GM23338 (cell line): ENCODE measurements around the gene AP4E1. TPM values are rescaled to one million over a fixed set of nuclear protein-coding genes. Genes with fewer than 3 reads are reported as not detected.

Experiments used
- ATAC-seq: fragments of 200-7000 bp; cut with Tn5 transposase; 3 replicates; pipeline ENCODE4 v1.9.1; 2020
- DNase-seq: peaks from one replicate; pipeline ENCODE4 v3.0.0-alpha.2; 2015; ENCODE audit warnings: low spot score
- H2AFZ ChIP-seq: fragments of 200-600 bp; sonication (generic); 2 replicates; pipeline ENCODE4 v1.8.0; 2016; ENCODE audit warnings: antibody characterized with exemption, mild to moderate bottlenecking, moderate library complexity
- H3F3A ChIP-seq: fragments of 200-600 bp; sonication (generic); replicated peaks from 2 replicates; pipeline ENCODE4 v1.8.0; 2017; ENCODE audit warnings: antibody characterized with exemption, mixed run types, low read depth
- H3K27ac ChIP-seq: fragments of 200-600 bp; sonication (generic); 2 replicates; pipeline ENCODE4 v1.6.1; 2016; ENCODE audit warnings: low read depth
- H3K27me3 ChIP-seq: fragments of 200-600 bp; sonication (generic); 2 replicates; pipeline ENCODE4 v1.8.0; 2016; ENCODE audit warnings: mild to moderate bottlenecking, mixed run types, moderate library complexity; ENCODE audit not compliant: insufficient read depth
- H3K36me3 ChIP-seq: fragments of 200-600 bp; sonication (generic); 2 replicates; pipeline ENCODE4 v1.8.0; 2016; ENCODE audit warnings: mild to moderate bottlenecking; ENCODE audit not compliant: insufficient read depth
- H3K4me1 ChIP-seq: fragments of 200-600 bp; sonication (generic); 2 replicates; pipeline ENCODE4 v1.8.0; 2016; ENCODE audit warnings: mild to moderate bottlenecking, moderate library complexity; ENCODE audit not compliant: insufficient read depth
- H3K4me2 ChIP-seq: fragments of 200-600 bp; sonication (generic); 2 replicates; pipeline ENCODE4 v1.7.1; 2017; ENCODE audit warnings: mixed run types
- H3K4me3 ChIP-seq: fragments of 200-600 bp; sonication (generic); 2 replicates; pipeline ENCODE4 v1.6.1; 2016; ENCODE audit warnings: mixed run types
- H3K79me2 ChIP-seq: fragments of 200-600 bp; sonication (generic); replicated peaks from 2 replicates; pipeline ENCODE4 v1.8.0; 2017; ENCODE audit warnings: mild to moderate bottlenecking; ENCODE audit not compliant: insufficient read depth
- H3K9me2 ChIP-seq: fragments of 200-600 bp; sonication (generic); 2 replicates; pipeline ENCODE4 v1.8.0; 2017; ENCODE audit not compliant: insufficient read depth
- H4K20me1 ChIP-seq: fragments of 200-600 bp; sonication (generic); replicated peaks from 2 replicates; pipeline ENCODE4 v1.8.0; 2017; ENCODE audit warnings: mild to moderate bottlenecking; ENCODE audit not compliant: insufficient read depth
- H3K27ac Mint-ChIP-seq: 2 replicates; pipeline ENCODE4 v1.8.0; 2020; ENCODE audit warnings: inconsistent platforms, mild to moderate bottlenecking, moderate library complexity, mixed read lengths
- H3K27me3 Mint-ChIP-seq: 3 replicates; pipeline ENCODE4 v1.8.0; 2022; ENCODE audit warnings: low read depth, mild to moderate bottlenecking, moderate library complexity, mixed read lengths, inconsistent platforms; ENCODE audit not compliant: insufficient read depth, poor library complexity
- H3K36me3 Mint-ChIP-seq: 3 replicates; pipeline ENCODE4 v1.8.0; 2021; ENCODE audit warnings: low read depth, mild to moderate bottlenecking, inconsistent platforms, moderate library complexity, mixed read lengths
- H3K4me1 Mint-ChIP-seq: 3 replicates; pipeline ENCODE4 v1.8.0; 2020; ENCODE audit warnings: mild to moderate bottlenecking, inconsistent platforms, mixed read lengths
- H3K4me3 Mint-ChIP-seq: 3 replicates; pipeline ENCODE4 v1.8.0; 2021; ENCODE audit warnings: moderate library complexity, mild to moderate bottlenecking, inconsistent platforms, mixed read lengths
- H3K9me3 Mint-ChIP-seq: 3 replicates; pipeline ENCODE4 v1.8.0; 2020; ENCODE audit warnings: moderate library complexity, mild to moderate bottlenecking, inconsistent platforms, mixed read lengths
- EZH2 ChIP-seq: fragments of 200-600 bp; sonication (generic); IDR thresholded peaks from one replicate; pipeline ENCODE4 v1.8.0; 2017; ENCODE audit warnings: antibody characterized with exemption, mild to moderate bottlenecking, low read depth; ENCODE audit not compliant: unreplicated experiment
- EZH2phosphoT487 ChIP-seq: fragments of 200-600 bp; sonication (generic); IDR thresholded peaks from one replicate; pipeline ENCODE4 v1.8.1; 2018; ENCODE audit warnings: antibody characterized with exemption; ENCODE audit not compliant: unreplicated experiment
- JUNB ChIP-seq: IDR thresholded peaks from one replicate; pipeline ENCODE4 v1.6.1; 2016; ENCODE audit warnings: antibody characterized with exemption; ENCODE audit not compliant: unreplicated experiment
- NANOG ChIP-seq: IDR thresholded peaks from 2 replicates; pipeline ENCODE4 v1.6.1; 2016; ENCODE audit warnings: antibody characterized with exemption, borderline replicate concordance
- POLR2AphosphoS5 ChIP-seq: IDR thresholded peaks from 2 replicates; pipeline ENCODE4 v1.6.1; 2016; ENCODE audit warnings: antibody characterized with exemption, low read depth
- STAT1 ChIP-seq: IDR thresholded peaks from one replicate; pipeline ENCODE4 v1.6.1; 2016; ENCODE audit warnings: antibody characterized with exemption; ENCODE audit not compliant: unreplicated experiment
- ZNF114 ChIP-seq: fragments of 250-450 bp; sonication (Bioruptor Pico); IDR thresholded peaks from 2 replicates; pipeline ENCODE4 v1.5.0; 2020; ENCODE audit warnings: mild to moderate bottlenecking, moderate library complexity
- ZNF331 ChIP-seq: fragments of 250-450 bp; sonication (Bioruptor Pico); IDR thresholded peaks from 2 replicates; pipeline ENCODE4 v1.5.0; 2020; ENCODE audit warnings: low read depth, mild to moderate bottlenecking, moderate library complexity
- polyA plus RNA-seq: library from polyadenylated mRNA; unstranded; fragments of >200 nt; fragmentation: Nextera tagmentation; extraction: Ambion mirVana; gene quantifications from 2 replicates; pipeline ENCODE4 v1.2.1, GENCODE V29; 2016
- total RNA-seq: library from RNA; depleted of rRNA; stranded (reverse); fragments of >200 nt; shearing (Covaris generic); gene quantifications from 2 replicates; pipeline ENCODE4 v1.2.3, GENCODE V29; 2014
- TF ChIP-seq, protein P1 (sequence below): fragments of 250-450 bp; sonication (Bioruptor Pico); IDR thresholded peaks from 2 replicates; pipeline ENCODE4 v1.5.0; 2020; ENCODE audit warnings: mild to moderate bottlenecking, moderate library complexity
- TF ChIP-seq, protein P2 (sequence below), 2 experiments: fragments of 200-600 bp in 1 of 2; sonication (generic) in 1 of 2; conservative IDR thresholded peaks; 2 replicates each; pipeline versions ENCODE4 v1.5.1 to v1.6.1; 2016 to 2017; ENCODE audit warnings: antibody characterized with exemption in 2 of 2, low read depth in 2 of 2, mild to moderate bottlenecking in 2 of 2, moderate library complexity in 1 of 2
- TF ChIP-seq, protein P3 (sequence below): IDR thresholded peaks from 2 replicates; pipeline ENCODE4 v1.6.1; 2016; ENCODE audit warnings: antibody characterized with exemption

Gene AP4E1
- total and polyA plus RNA-seq, 2 experiments from 2014 or later = 4.4 to 15.4 TPM

DNA sequence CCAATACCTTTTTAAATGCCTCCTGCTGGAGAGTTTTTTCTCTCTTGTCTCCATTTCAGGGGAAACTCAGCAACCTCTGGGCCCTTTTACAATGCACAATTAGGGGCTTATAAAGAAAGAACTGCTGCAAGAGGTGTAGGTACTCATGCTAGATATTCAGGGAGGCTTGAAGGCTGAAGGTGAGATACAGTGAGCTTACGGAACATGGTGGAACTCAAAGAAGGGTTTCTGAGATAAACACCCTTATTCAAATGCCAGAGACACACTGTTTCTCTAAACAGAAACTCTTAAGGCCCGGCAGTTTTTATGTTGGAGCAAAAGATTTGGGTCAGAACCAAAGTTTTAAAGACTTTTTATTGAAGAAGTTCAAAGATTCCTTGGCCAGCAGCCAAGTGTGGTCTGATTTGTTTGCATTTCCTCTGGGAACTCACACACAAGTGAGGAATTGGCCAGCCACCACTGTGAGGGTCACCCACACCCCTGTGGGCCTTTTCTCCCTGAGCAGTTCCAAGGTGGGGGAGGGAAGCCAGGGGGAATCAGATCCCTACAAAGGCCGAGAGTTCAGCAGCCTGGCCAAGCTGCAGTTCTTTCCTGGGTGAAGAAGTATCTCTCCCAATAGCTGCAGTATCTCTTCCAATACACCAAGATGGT is 138.4 kb downstream of the AP4E1 start (continued):
- TF ChIP-seq, protein P1, sequence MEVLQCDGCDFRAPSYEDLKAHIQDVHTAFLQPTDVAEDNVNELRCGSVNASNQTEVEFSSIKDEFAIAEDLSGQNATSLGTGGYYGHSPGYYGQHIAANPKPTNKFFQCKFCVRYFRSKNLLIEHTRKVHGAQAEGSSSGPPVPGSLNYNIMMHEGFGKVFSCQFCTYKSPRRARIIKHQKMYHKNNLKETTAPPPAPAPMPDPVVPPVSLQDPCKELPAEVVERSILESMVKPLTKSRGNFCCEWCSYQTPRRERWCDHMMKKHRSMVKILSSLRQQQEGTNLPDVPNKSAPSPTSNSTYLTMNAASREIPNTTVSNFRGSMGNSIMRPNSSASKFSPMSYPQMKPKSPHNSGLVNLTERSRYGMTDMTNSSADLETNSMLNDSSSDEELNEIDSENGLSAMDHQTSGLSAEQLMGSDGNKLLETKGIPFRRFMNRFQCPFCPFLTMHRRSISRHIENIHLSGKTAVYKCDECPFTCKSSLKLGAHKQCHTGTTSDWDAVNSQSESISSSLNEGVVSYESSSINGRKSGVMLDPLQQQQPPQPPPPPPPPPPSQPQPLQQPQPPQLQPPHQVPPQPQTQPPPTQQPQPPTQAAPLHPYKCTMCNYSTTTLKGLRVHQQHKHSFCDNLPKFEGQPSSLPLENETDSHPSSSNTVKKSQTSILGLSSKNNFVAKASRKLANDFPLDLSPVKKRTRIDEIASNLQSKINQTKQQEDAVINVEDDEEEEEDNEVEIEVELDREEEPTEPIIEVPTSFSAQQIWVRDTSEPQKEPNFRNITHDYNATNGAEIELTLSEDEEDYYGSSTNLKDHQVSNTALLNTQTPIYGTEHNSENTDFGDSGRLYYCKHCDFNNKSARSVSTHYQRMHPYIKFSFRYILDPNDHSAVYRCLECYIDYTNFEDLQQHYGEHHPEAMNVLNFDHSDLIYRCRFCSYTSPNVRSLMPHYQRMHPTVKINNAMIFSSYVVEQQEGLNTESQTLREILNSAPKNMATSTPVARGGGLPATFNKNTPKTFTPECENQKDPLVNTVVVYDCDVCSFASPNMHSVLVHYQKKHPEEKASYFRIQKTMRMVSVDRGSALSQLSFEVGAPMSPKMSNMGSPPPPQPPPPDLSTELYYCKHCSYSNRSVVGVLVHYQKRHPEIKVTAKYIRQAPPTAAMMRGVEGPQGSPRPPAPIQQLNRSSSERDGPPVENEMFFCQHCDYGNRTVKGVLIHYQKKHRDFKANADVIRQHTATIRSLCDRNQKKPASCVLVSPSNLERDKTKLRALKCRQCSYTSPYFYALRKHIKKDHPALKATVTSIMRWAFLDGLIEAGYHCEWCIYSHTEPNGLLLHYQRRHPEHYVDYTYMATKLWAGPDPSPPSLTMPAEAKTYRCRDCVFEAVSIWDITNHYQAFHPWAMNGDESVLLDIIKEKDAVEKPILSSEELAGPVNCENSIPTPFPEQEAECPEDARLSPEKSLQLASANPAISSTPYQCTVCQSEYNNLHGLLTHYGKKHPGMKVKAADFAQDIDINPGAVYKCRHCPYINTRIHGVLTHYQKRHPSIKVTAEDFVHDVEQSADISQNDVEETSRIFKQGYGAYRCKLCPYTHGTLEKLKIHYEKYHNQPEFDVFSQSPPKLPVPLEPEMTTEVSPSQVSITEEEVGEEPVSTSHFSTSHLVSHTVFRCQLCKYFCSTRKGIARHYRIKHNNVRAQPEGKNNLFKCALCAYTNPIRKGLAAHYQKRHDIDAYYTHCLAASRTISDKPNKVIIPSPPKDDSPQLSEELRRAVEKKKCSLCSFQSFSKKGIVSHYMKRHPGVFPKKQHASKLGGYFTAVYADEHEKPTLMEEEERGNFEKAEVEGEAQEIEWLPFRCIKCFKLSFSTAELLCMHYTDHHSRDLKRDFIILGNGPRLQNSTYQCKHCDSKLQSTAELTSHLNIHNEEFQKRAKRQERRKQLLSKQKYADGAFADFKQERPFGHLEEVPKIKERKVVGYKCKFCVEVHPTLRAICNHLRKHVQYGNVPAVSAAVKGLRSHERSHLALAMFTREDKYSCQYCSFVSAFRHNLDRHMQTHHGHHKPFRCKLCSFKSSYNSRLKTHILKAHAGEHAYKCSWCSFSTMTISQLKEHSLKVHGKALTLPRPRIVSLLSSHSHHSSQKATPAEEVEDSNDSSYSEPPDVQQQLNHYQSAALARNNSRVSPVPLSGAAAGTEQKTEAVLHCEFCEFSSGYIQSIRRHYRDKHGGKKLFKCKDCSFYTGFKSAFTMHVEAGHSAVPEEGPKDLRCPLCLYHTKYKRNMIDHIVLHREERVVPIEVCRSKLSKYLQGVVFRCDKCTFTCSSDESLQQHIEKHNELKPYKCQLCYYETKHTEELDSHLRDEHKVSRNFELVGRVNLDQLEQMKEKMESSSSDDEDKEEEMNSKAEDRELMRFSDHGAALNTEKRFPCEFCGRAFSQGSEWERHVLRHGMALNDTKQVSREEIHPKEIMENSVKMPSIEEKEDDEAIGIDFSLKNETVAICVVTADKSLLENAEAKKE (CRISPR knock-in tag) = no peak
- TF ChIP-seq ZNF331 (CRISPR knock-in tag) = no peak
- no peak for TF ChIP-seq NANOG
- no peak for TF ChIP-seq STAT1
- TF ChIP-seq, protein P2, sequence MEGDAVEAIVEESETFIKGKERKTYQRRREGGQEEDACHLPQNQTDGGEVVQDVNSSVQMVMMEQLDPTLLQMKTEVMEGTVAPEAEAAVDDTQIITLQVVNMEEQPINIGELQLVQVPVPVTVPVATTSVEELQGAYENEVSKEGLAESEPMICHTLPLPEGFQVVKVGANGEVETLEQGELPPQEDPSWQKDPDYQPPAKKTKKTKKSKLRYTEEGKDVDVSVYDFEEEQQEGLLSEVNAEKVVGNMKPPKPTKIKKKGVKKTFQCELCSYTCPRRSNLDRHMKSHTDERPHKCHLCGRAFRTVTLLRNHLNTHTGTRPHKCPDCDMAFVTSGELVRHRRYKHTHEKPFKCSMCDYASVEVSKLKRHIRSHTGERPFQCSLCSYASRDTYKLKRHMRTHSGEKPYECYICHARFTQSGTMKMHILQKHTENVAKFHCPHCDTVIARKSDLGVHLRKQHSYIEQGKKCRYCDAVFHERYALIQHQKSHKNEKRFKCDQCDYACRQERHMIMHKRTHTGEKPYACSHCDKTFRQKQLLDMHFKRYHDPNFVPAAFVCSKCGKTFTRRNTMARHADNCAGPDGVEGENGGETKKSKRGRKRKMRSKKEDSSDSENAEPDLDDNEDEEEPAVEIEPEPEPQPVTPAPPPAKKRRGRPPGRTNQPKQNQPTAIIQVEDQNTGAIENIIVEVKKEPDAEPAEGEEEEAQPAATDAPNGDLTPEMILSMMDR (conservative IDR thresholded peaks at IDR 0.05; ENCODE audit: low read depth in 2 of 2) = no peak
- TF ChIP-seq JUNB = no peak
- TF ChIP-seq EZH2phosphoT487 = no peak

DNA sequence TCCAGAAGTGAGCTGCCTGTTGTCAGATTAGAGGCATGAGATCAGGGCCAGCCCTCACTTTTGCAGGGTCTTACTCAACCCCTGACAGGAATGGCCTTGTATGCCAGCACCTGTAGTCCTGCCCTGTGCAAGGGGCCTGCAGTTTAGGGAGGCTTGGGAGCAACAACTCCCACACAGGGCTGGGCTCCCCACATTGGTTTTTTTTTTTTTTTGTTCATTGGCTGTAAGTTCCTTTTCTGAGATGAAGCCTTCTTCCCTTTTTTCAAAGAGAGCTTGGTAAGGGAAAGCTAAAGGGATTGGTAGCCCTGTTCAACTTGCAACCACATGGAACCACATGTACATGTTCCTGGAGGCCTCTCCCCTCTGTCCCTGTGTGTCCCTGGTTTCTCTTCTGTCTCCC is 139.8 kb downstream of the AP4E1 start:
- Histone ChIP-seq H3K4me1 (peaks cover 27% of the 10 kb centered on the region), H3K4me2 (no peak overlapping the region), H3K36me3 (no peaks in the 10 kb centered on the region), H2AFZ (no peak overlapping the region), H3K9me2 (0 out of 2 replicates have a peak, but pooled peaks cover 3% of the 10 kb centered on the region), H3K27ac (no peak overlapping the region), H3F3A (no peaks in the 10 kb centered on the region), H3K79me2 (no peaks in the 10 kb centered on the region), H4K20me1 (no peaks in the 10 kb centered on the region), H3K27me3 (no peaks in the 10 kb centered on the region), H3K4me3 (no peak overlapping the region)
- no peak overlapping the region for H3K27ac Mint-ChIP-seq
- DNase-seq = no peak
- peaks cover 41% of the 10 kb centered on the region for H3K4me1 Mint-ChIP-seq
- no peak overlapping the region for H3K4me3 Mint-ChIP-seq
- no peaks in the 10 kb centered on the region; the same call in 2 of the 3 replicates for H3K36me3 Mint-ChIP-seq
- H3K27me3 Mint-ChIP-seq = peaks cover 3% of the 10 kb centered on the region
- H3K9me3 Mint-ChIP-seq = no peaks in the 10 kb centered on the region
- ATAC-seq = no peak
- TF ChIP-seq ZNF114 (CRISPR knock-in tag) (no peak), EZH2 (no peak), JUNB (no peak), POLR2AphosphoS5 (no peak)
- TF ChIP-seq, protein P3, sequence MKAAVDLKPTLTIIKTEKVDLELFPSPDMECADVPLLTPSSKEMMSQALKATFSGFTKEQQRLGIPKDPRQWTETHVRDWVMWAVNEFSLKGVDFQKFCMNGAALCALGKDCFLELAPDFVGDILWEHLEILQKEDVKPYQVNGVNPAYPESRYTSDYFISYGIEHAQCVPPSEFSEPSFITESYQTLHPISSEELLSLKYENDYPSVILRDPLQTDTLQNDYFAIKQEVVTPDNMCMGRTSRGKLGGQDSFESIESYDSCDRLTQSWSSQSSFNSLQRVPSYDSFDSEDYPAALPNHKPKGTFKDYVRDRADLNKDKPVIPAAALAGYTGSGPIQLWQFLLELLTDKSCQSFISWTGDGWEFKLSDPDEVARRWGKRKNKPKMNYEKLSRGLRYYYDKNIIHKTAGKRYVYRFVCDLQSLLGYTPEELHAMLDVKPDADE = no peak
